Measurements from ENCODE around the gene KCNG4. TPM values are rescaled to one million over a fixed set of nuclear protein-coding genes. Genes with fewer than 3 reads are reported as not detected.

Gene KCNG4
- total and polyA plus RNA-seq, 10 of the 15 experiments (the other 5 are each of a cell fraction or from before 2014, with no cell fraction given): not detected

GRCh38 chr16:84193480-84193879 lies 46.3 kb downstream of the KCNG4 start:
- Histone ChIP-seq H3K4me2 (ENCODE audit: control insufficient read depth, insufficient read depth) (no peak overlapping the region), H4K20me1 (ENCODE audit: control insufficient read depth, insufficient read depth) (no peaks in the 10 kb centered on the region), H3K9me3 (replicated peaks; ENCODE audit: control insufficient read depth, insufficient read depth, low read length) (no peaks in the 10 kb centered on the region), H3K27ac (ENCODE audit: control insufficient read depth, insufficient read depth) (no peak overlapping the region), H3K27me3 (replicated peaks in 1 of 2; ENCODE audit: control insufficient read depth in 2 of 2, insufficient read depth in 2 of 2, low read length in 1 of 2) (no peaks in the 10 kb centered on the region), H3K36me3 (ENCODE audit: control insufficient read depth in 2 of 2, insufficient read depth in 2 of 2, low read length in 1 of 2) (no peaks in the 10 kb centered on the region), H3K9ac (ENCODE audit: control insufficient read depth, insufficient read depth, low read length) (no peak overlapping the region), H3K4me1 (ENCODE audit: control insufficient read depth, insufficient read depth, low read length) (no peaks in the 10 kb centered on the region), H3K4me3 (no peak overlapping the region), H3K79me2 (ENCODE audit: control insufficient read depth, insufficient read depth, low read length) (no peaks in the 10 kb centered on the region), H2AFZ (ENCODE audit: control insufficient read depth, low read depth, low read length) (no peak overlapping the region)
- no TSS peak for BruUV-seq (replicated peaks)
- WGBS (ENCODE audit: insufficient coverage, insufficient replicate concordance, low lambda C conversion rate, missing lambda C conversion rate): 62% methylated on average over 7 of the region's 7 CpGs
- intact Hi-C loops (cut with micrococcal nuclease; ENCODE audit: unreplicated experiment) (no loop called here), in situ Hi-C loops (cut with MboI) (no loop called here)
- CTCF ChIA-PET: no interaction called here
- TF ChIP-seq E2F8 (IDR thresholded peaks at IDR 0.05; ENCODE audit: low read depth, partially characterized antibody) (no peak), NBN (IDR thresholded peaks at IDR 0.05) (no peak), ZNF207 (IDR thresholded peaks at IDR 0.05; ENCODE audit: borderline replicate concordance) (no peak), SP1 (IDR thresholded peaks at IDR 0.05; ENCODE audit: low read depth, low read length) (no peak), SPI1 (IDR thresholded peaks at IDR 0.05; ENCODE audit: borderline replicate concordance, insufficient read depth, low read depth, low read length) (no peak), JUNB (IDR thresholded peaks at IDR 0.05) (no peak), EGR1 (IDR thresholded peaks at IDR 0.05; ENCODE audit: borderline replicate concordance in 1 of 2, low read depth in 2 of 2, low read length in 2 of 2) (no peak), BCL11A (IDR thresholded peaks at IDR 0.05; ENCODE audit: low read depth, low read length) (no peak), PML (IDR thresholded peaks at IDR 0.05; ENCODE audit: low read length) (no peak)
- POLR2A ChIA-PET: no interaction called here
- SMC1A ChIA-PET (ENCODE audit: uncharacterized antibody, unreplicated experiment): no interaction called here
- no peak for ATAC-seq
- RAD21 ChIA-PET (ENCODE audit: unreplicated experiment): no interaction called here
- FAIRE-seq: no peak
- no peak for DNase-seq (ENCODE audit: low read depth, low spot score)

Measured in GM12878 (cell line).